Measurements from ENCODE around the gene NUBP2. TPM values are rescaled to one million over a fixed set of nuclear protein-coding genes. Genes with fewer than 3 reads are reported as not detected.

Gene NUBP2
- total RNA-seq, 2 donors from 2014 or later, result 30.4 to 30.9 TPM

GRCh38 chr16:1754204-1754603 lies 28.6 kb upstream of the NUBP2 start:
- DNase-seq (ENCODE audit: low spot score), result no peak
- intact Hi-C loops (cut with DNase I), result no loop called here

- DNase-seq (ENCODE audit: low spot score), result no peak
- intact Hi-C loops (cut with DNase I), result no loop called here
Observed at GRCh38 chr16:1757714-1758461, 24.9 kb upstream of the NUBP2 start.

- DNase-seq (ENCODE audit: low spot score), result no peak
- intact Hi-C loops (cut with DNase I), result no loop called here
Observed at GRCh38 chr16:1758923-1759322, 23.8 kb upstream of the NUBP2 start.

- DNase-seq (ENCODE audit: low spot score), result no peak
- intact Hi-C loops (cut with DNase I), result no loop called here
Observed at GRCh38 chr16:1759511-1759910, 23.2 kb upstream of the NUBP2 start.

- no peak for DNase-seq (ENCODE audit: low spot score)
- intact Hi-C loops (cut with DNase I), result loop anchor here in 1 of 2 donors (5.0 kb wide), 1 partner anchor 51 kb away; no protein-coding TSS in a partner anchor
Observed at GRCh38 chr16:1760911-1761310, 21.8 kb upstream of the NUBP2 start.

GRCh38 chr16:1761751-1762150 lies 21.0 kb upstream of the NUBP2 start:
- DNase-seq (ENCODE audit: low spot score), result no peak
- intact Hi-C loops (cut with DNase I), result loop anchor here in 1 of 2 donors (5.0 kb wide), 1 partner anchor 51 kb away; no protein-coding TSS in a partner anchor

GRCh38 chr16:1762196-1762878 lies 20.4 kb upstream of the NUBP2 start:
- intact Hi-C loops (cut with DNase I), result loop anchor here in 1 of 2 donors (5.0 kb wide), 1 partner anchor 50 kb away; no protein-coding TSS in a partner anchor
- no peak for DNase-seq (ENCODE audit: low spot score)

GRCh38 chr16:1762879-1763520 lies 19.8 kb upstream of the NUBP2 start:
- intact Hi-C loops (cut with DNase I), result loop anchor here in 1 of 2 donors (5.0 kb wide), 1 partner anchor 49 kb away; no protein-coding TSS in a partner anchor

GRCh38 chr16:1763521-1764511 lies 18.9 kb upstream of the NUBP2 start:
- no peak for DNase-seq (ENCODE audit: low spot score)
- intact Hi-C loops (cut with DNase I), result loop anchor here in 1 of 2 donors (5.0 kb wide), 1 partner anchor 48 kb away; no protein-coding TSS in a partner anchor

More at GRCh38 chr16:1762879-1763520, 19.8 kb upstream of the NUBP2 start:
- no peak for DNase-seq (ENCODE audit: low spot score)

- no peak for DNase-seq (ENCODE audit: low spot score)
- intact Hi-C loops (cut with DNase I), result loop anchor here in 1 of 2 donors (5.0 kb wide), 1 partner anchor 47 kb away; no protein-coding TSS in a partner anchor
Observed at GRCh38 chr16:1764971-1765370, 17.8 kb upstream of the NUBP2 start.

- DNase-seq (ENCODE audit: low spot score), result no peak
- intact Hi-C loops (cut with DNase I), result no loop called here
Observed at GRCh38 chr16:1765826-1766225, 16.9 kb upstream of the NUBP2 start.

GRCh38 chr16:1766231-1766630 lies 16.5 kb upstream of the NUBP2 start:
- intact Hi-C loops (cut with DNase I), result no loop called here
- DNase-seq (ENCODE audit: low spot score), result no peak

- intact Hi-C loops (cut with DNase I), result no loop called here
- DNase-seq (ENCODE audit: low spot score), result no peak
Observed at GRCh38 chr16:1766701-1767100, 16.1 kb upstream of the NUBP2 start.

- DNase-seq (ENCODE audit: low spot score), result no peak
- intact Hi-C loops (cut with DNase I), result no loop called here
Observed at GRCh38 chr16:1767116-1767994, 15.4 kb upstream of the NUBP2 start.

GRCh38 chr16:1768061-1768766 lies 14.5 kb upstream of the NUBP2 start:
- intact Hi-C loops (cut with DNase I), result no loop called here
- no peak for DNase-seq (ENCODE audit: low spot score)

- DNase-seq (ENCODE audit: low spot score), result no peak
- intact Hi-C loops (cut with DNase I), result no loop called here
Observed at GRCh38 chr16:1768767-1769401, 13.9 kb upstream of the NUBP2 start.

Measured in posterior vena cava (tissue), 2 donors.